ENCODE data around the gene STATH. TPM values are rescaled to one million over a fixed set of nuclear protein-coding genes. Genes with fewer than 3 reads are reported as not detected.

Gene STATH
- total and polyA plus RNA-seq, 2 of the 8 experiments (the other 6 are each of a cell fraction or from before 2014, with no cell fraction given) = not detected

- TF ChIP-seq EP300 (IDR thresholded peaks at IDR 0.05; ENCODE audit: borderline replicate concordance in 1 of 2, low read depth in 2 of 2, low read length in 2 of 2) = no peak
These were observed 3.7 kb downstream of the STATH start (continued) for GRCh38 chr4:69999420-69999819.
